Neural progenitor cell (in vitro differentiated cells): Measurements from ENCODE around the gene COMMD7. TPM values are rescaled to one million over a fixed set of nuclear protein-coding genes. Genes with fewer than 3 reads are reported as not detected.
A peak's percentile ranks its signal among the peaks of the same experiment; 100 is the strongest.

Experiments
- DNase-seq: peaks from one replicate; pipeline ENCODE4 v3.0.0-alpha.2; 2016; ENCODE audit warnings: low spot score
- H2AFZ ChIP-seq: fragments of 200-600 bp; sonication (generic); replicated peaks from 2 replicates; pipeline ENCODE4 v1.6.1; 2016; ENCODE audit warnings: antibody characterized with exemption
- H3F3A ChIP-seq: fragments of 200-600 bp; sonication (generic); 2 replicates; pipeline ENCODE4 v1.6.1; 2016; ENCODE audit warnings: antibody characterized with exemption, low read depth
- H3K27ac ChIP-seq: fragments of 200-600 bp; sonication (generic); 2 replicates; pipeline ENCODE4 v1.5.1; 2016; ENCODE audit warnings: mild to moderate bottlenecking
- H3K27me3 ChIP-seq: fragments of 200-600 bp; sonication (generic); 2 replicates; pipeline ENCODE4 v1.6.1; 2016; ENCODE audit warnings: mild to moderate bottlenecking, moderate library complexity
- H3K36me3 ChIP-seq: fragments of 200-600 bp; sonication (generic); 2 replicates; pipeline ENCODE4 v1.5.1; 2016
- H3K4me1 ChIP-seq: fragments of 200-600 bp; sonication (generic); 2 replicates; pipeline ENCODE4 v1.6.1; 2016; ENCODE audit warnings: mixed run types
- H3K4me2 ChIP-seq: fragments of 200-600 bp; sonication (generic); 2 replicates; pipeline ENCODE4 v1.6.1; 2016
- H3K4me3 ChIP-seq: fragments of 200-600 bp; sonication (generic); 2 replicates; pipeline ENCODE4 v1.5.1; 2016
- H3K79me2 ChIP-seq: fragments of 200-600 bp; sonication (generic); 2 replicates; pipeline ENCODE4 v1.6.1; 2016; ENCODE audit warnings: low read depth
- H3K9ac ChIP-seq: fragments of 200-600 bp; sonication (generic); 2 replicates; pipeline ENCODE4 v1.6.1; 2016
- H3K9me3 ChIP-seq: fragments of 200-600 bp; sonication (generic); 2 replicates; pipeline ENCODE4 v1.5.1; 2016; ENCODE audit warnings: low read depth
- H4K20me1 ChIP-seq: fragments of 200-600 bp; sonication (generic); 2 replicates; pipeline ENCODE4 v1.6.1; 2016; ENCODE audit warnings: low read depth
- H3K27ac Mint-ChIP-seq: 3 replicates; pipeline ENCODE4 v1.8.0; 2021; ENCODE audit warnings: mixed read lengths
- H3K27me3 Mint-ChIP-seq: 2 replicates; pipeline ENCODE4 v1.8.0; 2022; ENCODE audit warnings: low read depth, mild to moderate bottlenecking, inconsistent platforms, moderate library complexity, mixed read lengths; ENCODE audit not compliant: insufficient read depth
- H3K36me3 Mint-ChIP-seq: 3 replicates; pipeline ENCODE4 v1.8.0; 2021; ENCODE audit warnings: mixed read lengths
- H3K4me1 Mint-ChIP-seq: 3 replicates; pipeline ENCODE4 v1.8.0; 2021; ENCODE audit warnings: mixed read lengths
- H3K4me3 Mint-ChIP-seq: 3 replicates; pipeline ENCODE4 v1.8.0; 2021; ENCODE audit warnings: mild to moderate bottlenecking, moderate library complexity, mixed read lengths
- H3K9me3 Mint-ChIP-seq: 3 replicates; pipeline ENCODE4 v1.8.0; 2020; ENCODE audit warnings: mixed read lengths
- CTCF ChIP-seq: fragments of 200-600 bp; sonication (generic); IDR thresholded peaks from 2 replicates; pipeline ENCODE4 v1.5.1; 2017; ENCODE audit warnings: antibody characterized with exemption, mild to moderate bottlenecking
- EZH2 ChIP-seq: fragments of 200-600 bp; sonication (generic); IDR thresholded peaks from 2 replicates; pipeline ENCODE4 v1.6.1; 2017; ENCODE audit warnings: antibody characterized with exemption, mild to moderate bottlenecking, moderate library complexity
- EZH2phosphoT487 ChIP-seq: fragments of 200-600 bp; sonication (generic); IDR thresholded peaks from 2 replicates; pipeline ENCODE4 v1.6.1; 2017; ENCODE audit warnings: antibody characterized with exemption
- total RNA-seq: library from RNA; depleted of rRNA; stranded (reverse); fragments of >200 nt; gene quantifications from 2 replicates; pipeline ENCODE4 v1.2.3, GENCODE V29; 2015; ENCODE audit warnings: low replicate concordance

Gene COMMD7
- total RNA-seq, 1 donor from 2014 or later = 44.4 TPM

DNA sequence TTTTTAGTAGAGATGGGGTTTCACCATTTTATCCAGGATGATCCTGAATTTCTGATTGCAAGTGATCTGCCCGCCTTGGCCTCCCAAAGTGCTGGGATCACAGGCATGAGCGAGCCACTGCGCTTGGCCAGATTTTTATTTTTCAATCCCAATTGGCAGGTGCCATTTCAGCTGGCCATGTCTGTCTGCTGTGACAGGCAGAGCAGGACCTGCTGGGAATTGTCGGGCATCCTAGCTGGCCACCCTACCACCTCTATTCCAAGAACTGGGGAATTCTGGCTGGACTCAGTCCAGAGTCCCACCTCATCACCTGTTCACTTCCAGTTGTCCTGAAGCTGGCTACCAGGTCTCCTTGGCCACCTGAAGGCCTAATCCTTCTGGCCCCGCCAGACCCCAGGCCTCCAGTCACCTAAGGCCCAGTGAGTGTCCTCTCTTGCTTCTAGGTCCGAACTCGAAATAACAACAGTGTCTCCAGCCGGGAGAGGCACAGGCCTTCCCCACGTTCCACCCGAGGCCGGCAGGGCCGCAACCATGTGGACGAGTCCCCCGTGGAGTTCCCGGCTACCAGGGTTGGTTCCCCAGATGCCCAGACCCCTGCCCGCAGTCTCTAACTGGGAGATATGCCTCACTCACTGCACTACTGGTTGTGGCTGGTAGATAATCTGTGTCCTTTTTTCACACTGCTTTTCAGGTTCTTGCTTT lies 42.9 kb upstream of the COMMD7 start:
- Histone ChIP-seq H3K4me2 (no peak overlapping the region), H3K27me3 (no peaks in the 10 kb centered on the region), H3K36me3 (peaks cover 17% of the 10 kb centered on the region), H3F3A (peaks cover 67% of the 10 kb centered on the region), H3K79me2 (peaks cover 55% of the 10 kb centered on the region), H3K4me1 (peaks cover 12% of the 10 kb centered on the region), H3K4me3 (no peak overlapping the region), H3K9me3 (no peaks in the 10 kb centered on the region), H3K9ac (no peak overlapping the region), H4K20me1 (peaks cover 46% of the 10 kb centered on the region), H3K27ac (no peak overlapping the region), H2AFZ (no peak overlapping the region)
- Mint-ChIP-seq H3K4me3 (no peak overlapping the region), H3K9me3 (no peaks in the 10 kb centered on the region), H3K27ac (no peak overlapping the region), H3K4me1 (peaks cover 9% of the 10 kb centered on the region), H3K27me3 (no peaks in the 10 kb centered on the region), H3K36me3 (peaks cover 34% of the 10 kb centered on the region)
- no peak for DNase-seq
- TF ChIP-seq EZH2phosphoT487 = no peak
- TF ChIP-seq EZH2 = no peak
- no peak for TF ChIP-seq CTCF

GRCh38 chr20:32784369-32785080 lies 41.3 kb upstream of the COMMD7 start:
- Histone ChIP-seq H3K4me2 (no peak overlapping the region), H4K20me1 (peaks cover 45% of the 10 kb centered on the region), H3K4me1 (peaks cover 26% of the 10 kb centered on the region), H3K4me3 (no peak overlapping the region), H3K36me3 (peaks cover 13% of the 10 kb centered on the region), H3K27ac (no peak overlapping the region), H3K9ac (no peak overlapping the region), H2AFZ (no peak overlapping the region), H3F3A (peaks cover 68% of the 10 kb centered on the region), H3K9me3 (no peaks in the 10 kb centered on the region), H3K79me2 (peaks cover 55% of the 10 kb centered on the region), H3K27me3 (no peaks in the 10 kb centered on the region)
- H3K9me3 Mint-ChIP-seq = no peaks in the 10 kb centered on the region
- no peaks in the 10 kb centered on the region for H3K27me3 Mint-ChIP-seq
- no peak overlapping the region for H3K27ac Mint-ChIP-seq
- no peak overlapping the region for H3K4me3 Mint-ChIP-seq
- peaks cover 25% of the 10 kb centered on the region for H3K4me1 Mint-ChIP-seq
- TF ChIP-seq EZH2phosphoT487 (no peak), CTCF (no peak), EZH2 (no peak)
- DNase-seq = no peak
- peaks cover 32% of the 10 kb centered on the region for H3K36me3 Mint-ChIP-seq

- no peaks in the 10 kb centered on the region for H3K9me3 ChIP-seq
- peak overlapping the region; percentile 12 for H3K4me3 ChIP-seq
- H3K9ac ChIP-seq = no peak overlapping the region
- peak overlapping the region; percentile 71 for H3K4me2 ChIP-seq
- H3K79me2 ChIP-seq = peaks cover 90% of the 10 kb centered on the region
- peaks cover 78% of the 10 kb centered on the region for H4K20me1 ChIP-seq
- Mint-ChIP-seq H3K27me3 (no peaks in the 10 kb centered on the region), H3K9me3 (no peaks in the 10 kb centered on the region), H3K36me3 (peaks cover 13% of the 10 kb centered on the region), H3K27ac (peak overlapping the region; percentile 82), H3K4me3 (peak overlapping the region; percentile 71), H3K4me1 (peaks cover 56% of the 10 kb centered on the region)
- DNase-seq = peak; percentile 91
- peaks cover 70% of the 10 kb centered on the region for H3F3A ChIP-seq
- peak overlapping the region; percentile 94 for H3K27ac ChIP-seq
- peaks cover 52% of the 10 kb centered on the region for H3K4me1 ChIP-seq
- no peak overlapping the region for H2AFZ ChIP-seq
- H3K27me3 ChIP-seq = no peaks in the 10 kb centered on the region
- peaks cover 13% of the 10 kb centered on the region for H3K36me3 ChIP-seq
- peak; percentile 72 for TF ChIP-seq EZH2phosphoT487
- TF ChIP-seq CTCF = peak; percentile 28
- no peak for TF ChIP-seq EZH2
Observed at GRCh38 chr20:32780749-32781655, 37.7 kb upstream of the COMMD7 start.
